CD4-positive, alpha-beta T cell treated with Interleukin-1 beta for 1 hour (primary cell): ENCODE results near the gene RAB7B.
"Not testable (repeated sequence)": the region's sequence is repeated elsewhere in the genome, so short reads cannot be mapped to it uniquely, and the experiment has no call there.

Experiments
- DNase-seq, 2 donors: peaks; one replicate each; pipeline ENCODE4 v3.0.0-alpha.2; 2020 to 2022

Gene RAB7B, protein sequence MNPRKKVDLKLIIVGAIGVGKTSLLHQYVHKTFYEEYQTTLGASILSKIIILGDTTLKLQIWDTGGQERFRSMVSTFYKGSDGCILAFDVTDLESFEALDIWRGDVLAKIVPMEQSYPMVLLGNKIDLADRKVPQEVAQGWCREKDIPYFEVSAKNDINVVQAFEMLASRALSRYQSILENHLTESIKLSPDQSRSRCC

DNA sequence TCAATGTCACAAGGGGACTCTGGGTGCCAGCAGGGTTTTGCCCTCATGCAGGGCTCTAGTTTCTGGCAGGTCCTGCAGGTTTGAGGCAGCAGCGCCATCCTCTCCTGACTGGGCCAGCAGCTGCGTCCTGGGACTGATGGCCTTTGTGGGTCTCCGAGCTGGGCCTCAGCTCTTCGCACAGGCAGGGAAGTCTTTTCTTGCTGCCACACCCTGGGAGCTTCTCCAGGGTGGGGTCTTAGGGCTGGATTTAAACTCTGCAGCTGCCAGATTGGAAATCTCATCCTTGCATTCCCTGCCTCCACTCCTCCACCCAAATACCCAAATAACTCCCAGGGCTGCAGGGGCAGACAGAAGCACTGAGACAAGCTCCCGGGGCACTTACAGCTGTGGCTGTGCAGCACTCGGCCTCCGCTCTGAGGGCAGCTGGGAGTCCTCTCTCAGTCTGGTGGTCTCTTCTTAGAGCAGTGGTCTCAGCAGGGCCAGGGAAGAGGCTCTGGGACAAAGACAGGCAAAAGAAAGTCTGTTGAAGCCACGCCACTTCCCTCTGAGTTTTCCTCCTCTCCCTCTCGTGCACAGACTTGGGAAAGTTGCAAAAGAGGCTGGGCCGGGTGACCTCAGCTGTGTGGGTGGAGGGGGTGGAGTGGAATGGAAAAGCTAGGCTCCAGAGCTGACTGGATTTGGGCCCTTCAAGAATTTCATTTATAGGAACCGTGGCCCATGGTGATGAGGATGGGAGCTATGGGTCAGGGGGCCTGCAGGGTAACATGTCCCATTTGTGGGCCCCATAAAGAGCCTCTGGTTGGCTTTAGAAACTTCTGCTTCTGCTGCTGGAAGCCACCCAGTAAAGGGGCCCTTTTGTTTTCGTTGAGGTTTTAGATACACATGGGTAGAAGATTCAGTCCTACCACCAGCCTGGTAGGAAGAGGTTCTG, at the start of gene RAB7B:
Gene RAB7B (minus strand): TSS at position 525 of the 931 bp plus-strand sequence. CDS start 9,260 bp downstream, outside the sequence.
- DNase-seq, result no peak

DNA sequence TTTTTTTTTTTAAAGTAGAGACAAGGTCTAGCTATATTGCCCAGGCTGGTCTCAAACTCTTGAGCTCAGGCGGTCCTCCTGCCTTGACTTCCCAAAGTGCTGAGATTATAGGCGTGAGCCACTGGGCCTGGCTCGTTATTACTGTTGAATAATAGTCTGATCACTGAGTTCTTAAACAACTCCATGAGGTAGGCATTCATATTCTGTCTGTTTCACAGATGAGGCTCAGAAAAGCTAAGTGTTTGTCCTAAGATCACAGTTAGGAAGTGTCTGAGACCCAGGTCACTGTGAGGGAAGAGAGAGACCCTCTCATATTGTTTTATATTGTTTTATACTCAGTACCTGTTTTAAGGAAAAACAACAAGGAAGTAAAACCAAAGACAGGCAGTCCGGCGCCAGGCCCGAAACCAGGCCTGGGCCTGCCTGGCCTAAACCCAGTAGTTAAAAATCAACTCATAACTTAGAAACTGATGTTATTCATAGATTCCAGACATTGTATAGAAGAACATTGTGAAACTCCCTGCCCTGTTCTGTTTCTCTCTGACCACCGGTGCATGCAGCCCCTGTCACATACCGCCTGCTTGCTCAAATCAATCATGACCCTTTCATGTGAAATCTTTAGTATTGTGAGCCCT, 49.2 kb upstream of the RAB7B start:
- DNase-seq, result not testable (repeated sequence)

DNA sequence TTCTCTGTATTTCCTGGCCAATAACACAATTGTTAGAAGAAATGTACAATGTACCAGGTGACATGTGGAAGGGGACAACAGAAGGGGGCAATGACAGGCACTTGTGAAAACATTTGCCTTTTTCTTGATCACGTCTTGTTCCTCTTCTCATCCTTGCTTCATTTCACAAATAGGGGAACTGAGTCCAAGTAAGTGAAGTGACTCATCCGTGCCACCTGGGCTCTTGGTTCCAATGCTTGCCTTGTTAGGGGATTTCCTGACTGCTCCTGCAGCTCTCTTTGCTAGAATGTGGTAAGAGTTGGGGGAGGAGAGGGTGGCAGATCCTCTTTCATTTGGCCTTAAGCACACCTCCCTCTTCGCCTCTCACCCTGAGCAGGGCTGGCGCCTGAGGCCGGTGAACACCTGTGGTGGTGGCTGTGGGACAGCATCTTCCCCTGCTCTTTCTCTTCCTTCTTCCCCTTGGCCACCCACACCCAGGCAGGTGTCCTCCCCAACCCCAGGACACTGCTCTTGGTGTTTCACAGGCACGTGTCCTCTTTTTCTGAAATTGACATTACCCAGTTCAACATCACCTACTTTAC, 47.5 kb upstream of the RAB7B start:
- DNase-seq, result peak; percentile 42 to 84

DNA sequence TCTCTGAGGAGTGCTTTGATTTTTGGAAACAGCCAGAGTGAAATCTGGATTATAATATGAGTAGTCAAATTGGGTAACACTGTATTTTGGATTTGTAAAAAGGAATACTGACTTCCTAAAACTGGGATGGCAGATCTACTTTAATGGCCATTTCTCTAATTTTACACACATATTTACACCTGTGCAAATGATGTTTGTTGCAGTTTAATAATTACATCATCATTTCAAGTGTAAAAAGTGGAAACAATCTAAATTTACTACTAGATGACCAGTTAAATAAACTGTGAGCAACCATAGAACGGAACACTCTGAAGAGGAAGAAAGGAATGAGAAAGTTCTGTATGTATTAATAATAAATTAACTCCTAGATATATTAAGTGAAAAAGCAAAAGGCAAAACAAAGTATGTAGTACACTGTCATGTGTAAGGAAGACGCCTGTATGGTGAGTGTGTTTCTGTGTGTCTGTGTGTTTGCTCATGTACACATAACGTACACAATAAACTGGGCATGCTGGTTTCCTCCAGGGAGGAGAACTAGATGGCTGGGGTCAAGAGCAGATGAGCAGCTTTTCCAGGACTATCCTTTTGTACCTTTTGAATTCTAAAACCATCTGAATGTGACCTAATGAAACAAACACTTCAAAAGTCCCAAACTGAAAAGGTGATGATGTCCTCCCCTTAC, 46.9 kb upstream of the RAB7B start:
- no peak for DNase-seq

DNA sequence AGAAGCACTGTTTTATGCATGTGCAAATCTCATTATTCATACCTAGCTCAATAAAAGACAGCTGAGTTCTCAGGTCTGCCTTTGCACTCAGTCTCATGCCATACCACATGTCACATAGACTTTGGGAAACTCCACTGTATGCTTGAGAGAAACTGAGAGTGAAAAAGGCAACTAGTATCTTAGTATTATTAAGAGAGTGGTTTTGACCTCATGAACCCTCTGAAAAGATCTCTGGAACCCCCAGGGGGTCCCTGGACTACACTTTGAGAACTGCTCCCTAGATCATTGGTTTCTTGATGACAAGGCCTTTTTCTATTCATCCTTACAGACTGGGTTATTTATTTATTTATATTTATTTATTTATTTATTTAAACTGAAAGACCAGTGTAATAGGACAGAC, 46.1 kb upstream of the RAB7B start:
- no peak for DNase-seq

DNA sequence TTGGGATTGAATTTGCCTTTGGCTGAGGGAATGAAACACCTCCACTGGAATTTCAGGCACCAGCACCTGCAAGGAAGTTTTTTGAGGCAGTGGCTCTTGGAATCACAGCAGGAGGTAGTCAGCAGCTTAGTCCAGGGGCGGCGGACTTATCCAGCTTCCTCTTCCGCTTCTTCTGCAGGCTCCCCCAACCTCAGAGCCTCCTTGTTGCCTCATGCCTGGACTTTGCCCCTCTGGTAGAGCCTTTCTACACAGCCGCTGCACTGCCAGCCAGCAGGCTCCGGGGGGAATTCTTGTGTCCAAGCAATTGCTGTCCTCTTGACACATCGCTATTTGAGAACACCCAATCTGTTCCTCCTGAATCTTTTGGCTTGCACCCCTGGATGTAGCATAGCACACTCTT, 45.4 kb upstream of the RAB7B start:
- DNase-seq, result no peak

DNA sequence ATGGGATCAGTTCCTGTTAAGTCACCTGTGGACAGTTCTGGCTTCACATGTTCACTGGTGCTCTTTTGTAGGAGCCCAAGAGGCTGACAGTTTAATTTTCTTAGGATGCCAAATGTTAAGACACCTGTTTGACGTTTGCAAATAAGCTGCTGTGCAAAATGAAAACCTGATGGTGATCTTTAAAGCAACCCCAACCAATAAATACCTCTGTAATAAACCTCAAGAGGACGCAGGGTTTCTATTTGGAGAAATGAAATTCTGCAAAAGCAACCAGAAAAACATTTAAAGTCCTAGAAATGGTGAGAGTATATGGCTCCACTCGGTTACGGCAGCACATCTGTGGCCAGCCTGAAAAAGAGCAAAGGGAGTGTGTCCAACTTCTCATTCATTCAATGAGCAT, 44.1 kb upstream of the RAB7B start:
- no peak for DNase-seq

DNA sequence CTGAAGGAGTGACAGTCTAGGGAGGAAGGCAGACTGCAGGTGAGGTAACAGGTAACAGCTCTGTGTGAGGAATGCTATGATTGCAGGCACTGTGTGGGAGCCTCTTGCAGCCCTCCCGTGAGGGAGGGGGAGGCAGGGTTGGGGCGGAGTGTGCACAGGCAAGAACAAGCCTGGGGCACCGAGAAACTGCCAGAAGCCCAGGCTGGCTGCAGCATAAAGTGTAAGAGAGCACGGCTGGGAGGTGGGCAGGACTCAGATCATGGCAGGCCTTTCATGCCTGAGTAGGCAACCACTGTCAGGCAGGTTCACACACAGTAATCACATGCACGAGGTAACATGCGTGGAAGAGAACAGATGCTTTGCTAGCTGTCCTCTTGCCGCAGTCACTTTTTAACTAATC, 38.4 kb upstream of the RAB7B start:
- no peak for DNase-seq

DNA sequence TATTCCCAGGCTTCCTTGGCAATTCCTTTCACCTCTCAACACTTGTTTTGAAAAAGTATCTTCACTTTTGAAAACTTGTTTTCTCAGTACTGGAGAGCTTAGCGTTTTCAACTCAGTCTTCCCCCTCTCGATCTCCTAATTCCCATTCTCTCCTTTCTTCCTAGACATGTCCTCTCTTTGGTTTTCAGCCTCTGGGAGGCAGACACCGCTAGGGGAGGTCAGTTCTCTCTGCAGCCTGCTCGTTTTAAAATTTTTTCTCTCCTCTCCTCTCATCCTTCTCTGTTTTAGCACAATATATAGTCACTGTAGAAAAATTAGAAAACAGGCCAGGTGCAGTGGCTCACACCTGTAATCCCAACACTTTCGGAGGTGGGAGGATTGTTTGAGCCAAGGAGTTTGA, 37.1 kb upstream of the RAB7B start:
- DNase-seq, result no peak

DNA sequence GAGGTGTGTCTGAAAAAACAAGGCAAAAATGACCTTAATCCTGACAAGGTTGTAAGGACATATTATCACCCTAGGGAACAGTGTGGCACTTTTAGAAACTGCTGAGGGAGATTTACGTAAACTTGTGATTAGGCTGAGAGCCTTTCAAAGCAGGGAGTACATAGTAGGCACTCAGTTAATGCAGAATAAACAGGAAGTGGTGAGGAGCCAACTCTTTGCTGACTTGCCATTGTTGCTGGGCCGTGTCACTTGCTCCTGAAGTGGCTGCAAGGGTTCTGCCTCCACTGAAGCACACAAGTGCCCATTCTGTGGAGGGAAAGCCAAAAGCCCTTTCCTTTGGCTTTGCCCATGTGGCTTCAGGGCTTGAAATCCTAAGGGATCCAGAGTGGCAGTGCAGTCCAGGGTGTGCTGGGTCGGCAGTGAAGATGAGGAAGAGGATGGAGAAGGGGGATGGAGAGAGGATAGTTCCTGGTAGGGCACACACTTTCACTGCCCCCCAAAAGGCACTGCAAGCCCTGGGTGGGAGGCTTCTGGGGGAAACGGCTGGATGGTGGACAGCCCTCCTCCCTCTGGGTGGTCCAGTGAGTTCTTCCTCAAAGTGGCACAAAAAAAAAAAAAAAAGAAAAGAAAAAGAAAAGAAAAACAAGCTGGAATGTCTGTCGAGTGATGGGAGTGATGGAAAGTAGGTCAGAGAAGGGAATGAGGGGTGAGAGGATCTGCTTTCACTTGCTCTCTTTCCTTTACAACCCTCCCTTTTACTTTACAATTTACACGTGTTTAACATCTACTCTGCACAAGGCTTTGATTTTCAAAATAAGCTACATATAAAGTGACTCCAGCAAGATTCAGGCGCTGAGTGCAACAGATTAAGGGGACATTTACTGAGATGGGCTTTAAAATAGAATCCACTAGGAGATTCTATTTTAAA, 36.1 kb upstream of the RAB7B start:
- no peak for DNase-seq

DNA sequence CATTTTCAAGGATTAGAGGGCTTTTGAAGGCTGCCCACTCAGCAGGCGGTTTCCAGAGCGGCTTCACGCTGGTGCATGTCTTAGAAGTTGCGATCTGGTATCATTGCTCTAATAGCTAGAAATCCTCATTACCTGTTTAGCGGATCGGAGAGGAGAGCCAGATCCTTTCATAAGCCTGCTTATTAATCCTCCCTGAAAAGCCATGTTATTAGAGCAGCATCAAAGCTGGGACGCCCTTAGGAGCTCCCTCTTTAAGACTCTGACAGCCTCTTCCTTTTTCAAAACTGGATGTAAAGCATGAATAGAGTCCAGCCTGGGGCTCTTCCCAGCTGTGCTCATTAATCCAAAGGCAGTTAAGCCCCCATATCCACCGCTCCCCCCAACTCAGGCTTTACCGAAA, 34.4 kb upstream of the RAB7B start:
- DNase-seq, result no peak

DNA sequence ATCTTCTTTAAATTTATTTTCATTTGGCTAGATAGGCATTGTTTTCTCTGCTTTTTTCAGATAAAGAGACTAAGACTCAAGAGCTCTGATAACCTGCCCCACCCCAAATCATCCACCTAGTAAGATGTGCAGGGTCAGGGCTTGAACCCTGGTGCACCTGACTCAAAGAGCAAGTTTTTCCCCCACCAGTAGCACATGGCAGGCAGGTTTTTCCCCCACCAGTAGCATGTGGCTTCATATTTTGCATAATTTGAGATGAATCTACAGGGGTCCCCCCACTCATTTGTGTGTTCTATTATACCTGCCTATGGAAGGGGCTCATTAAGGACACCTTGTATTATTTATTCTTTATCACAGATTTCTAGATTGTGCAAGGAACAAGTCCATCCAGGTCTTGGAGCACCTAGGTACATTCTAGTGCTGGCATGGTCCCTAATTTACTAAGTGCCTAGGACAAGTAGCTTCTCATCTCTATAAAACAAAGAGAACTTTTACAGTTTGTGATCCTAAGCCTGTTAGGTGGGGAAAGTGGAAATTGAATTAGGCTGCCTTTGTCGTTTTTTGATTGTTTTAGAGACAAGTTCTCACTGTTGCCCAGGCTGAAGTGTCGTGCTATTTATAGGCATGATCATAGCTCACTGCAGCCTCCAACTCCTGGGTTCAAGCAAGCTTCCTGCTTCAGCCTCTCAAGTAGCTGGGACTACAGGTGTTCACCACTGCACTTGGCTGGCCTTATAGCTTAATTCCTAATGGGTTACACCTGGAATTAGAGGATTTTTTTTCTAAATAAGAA, 33.7 kb upstream of the RAB7B start:
- DNase-seq, result no peak

DNA sequence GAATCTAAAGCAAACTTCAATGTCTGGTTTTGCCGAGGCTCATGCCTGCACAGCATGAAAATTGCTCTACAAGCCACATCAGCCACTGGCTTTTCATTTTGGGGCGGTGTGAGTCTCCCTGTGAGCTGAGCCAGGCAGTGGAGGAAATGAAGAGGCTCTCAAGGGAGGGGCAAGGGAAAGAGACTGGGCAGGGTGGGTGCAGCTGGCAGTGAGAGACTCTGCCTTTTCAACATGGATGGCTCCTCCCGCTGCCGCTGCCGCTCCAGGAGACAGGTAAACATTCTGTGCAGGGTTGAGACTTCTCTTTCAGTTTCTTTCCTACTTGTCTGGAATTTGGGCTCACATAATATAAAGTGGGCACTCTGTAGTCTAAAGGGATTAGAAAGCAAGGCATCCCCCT, 31.8 kb upstream of the RAB7B start:
- DNase-seq, result no peak

DNA sequence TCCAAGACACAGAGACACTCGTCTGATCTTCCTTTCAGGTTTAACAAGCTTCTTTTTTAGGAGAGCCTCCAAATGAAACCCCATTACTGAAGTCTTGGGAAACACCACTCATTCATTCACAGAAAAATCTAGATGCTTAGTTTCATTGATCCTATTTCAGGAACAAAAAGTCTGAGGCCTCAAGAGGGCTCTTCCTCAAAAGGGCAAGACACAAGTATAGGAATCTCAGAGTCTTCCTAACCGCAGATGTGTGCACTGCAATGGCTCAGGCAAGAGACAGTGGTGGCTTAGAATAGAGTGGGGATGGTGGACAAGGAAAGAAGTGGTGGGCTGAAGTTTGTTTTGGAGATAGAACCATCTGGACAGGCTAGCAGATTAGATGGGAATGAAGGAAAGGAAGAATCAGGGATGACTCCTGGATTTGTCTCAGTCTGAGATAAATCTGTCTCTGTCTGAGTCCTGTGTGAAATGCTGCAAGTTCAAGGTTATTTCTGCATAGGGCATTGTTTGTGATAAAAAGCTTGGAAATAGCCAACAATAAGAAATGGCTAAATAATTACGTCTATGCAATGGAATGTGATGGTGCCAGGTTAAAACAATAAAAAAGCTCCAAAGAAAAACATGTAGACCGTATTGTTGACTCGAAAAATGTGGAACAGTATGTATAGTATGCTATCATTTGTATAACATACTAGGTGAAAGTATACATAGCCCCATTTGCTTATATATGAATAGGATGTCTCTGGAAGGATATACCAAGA, 29.4 kb upstream of the RAB7B start:
- DNase-seq, result no peak

DNA sequence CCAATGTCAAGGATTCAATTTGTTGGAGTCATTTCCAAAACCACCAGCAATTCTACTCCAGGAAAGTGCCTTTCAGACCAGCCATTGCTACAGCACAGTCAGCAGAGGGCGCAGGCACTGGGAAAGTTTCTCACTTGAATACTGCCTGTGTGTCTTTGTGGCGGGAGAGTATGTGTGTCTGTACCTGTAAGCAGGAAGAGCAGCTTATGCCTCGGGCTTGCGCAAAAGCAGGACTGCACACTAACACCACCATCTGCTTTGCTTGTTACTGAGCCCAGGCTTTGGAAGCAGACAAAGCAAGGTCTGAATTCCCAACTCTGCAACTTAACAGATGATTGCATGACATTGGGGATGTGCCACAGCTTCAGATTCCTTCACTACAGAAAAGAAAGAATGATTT, 27.5 kb upstream of the RAB7B start:
- DNase-seq, result peak; percentile 64 to 66

DNA sequence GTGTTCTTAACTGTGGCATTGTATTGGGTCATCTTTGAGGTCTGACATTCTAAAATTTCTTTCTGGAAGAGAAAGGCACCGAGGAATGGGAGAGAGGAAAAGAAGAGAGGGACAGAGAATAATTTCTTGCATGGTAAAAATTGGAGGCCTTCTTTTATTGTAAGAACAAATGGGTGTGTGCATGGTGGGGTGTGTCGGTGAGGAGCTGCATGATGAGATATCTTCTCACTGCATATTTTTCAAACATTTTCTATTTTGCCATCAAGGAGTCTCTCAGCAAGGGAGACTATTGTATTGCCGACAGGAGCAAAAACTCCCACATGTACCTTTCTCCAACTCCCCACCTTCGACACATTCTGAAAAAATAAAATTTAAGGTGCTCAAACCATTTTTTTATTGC, 27.0 kb upstream of the RAB7B start:
- no peak for DNase-seq

DNA sequence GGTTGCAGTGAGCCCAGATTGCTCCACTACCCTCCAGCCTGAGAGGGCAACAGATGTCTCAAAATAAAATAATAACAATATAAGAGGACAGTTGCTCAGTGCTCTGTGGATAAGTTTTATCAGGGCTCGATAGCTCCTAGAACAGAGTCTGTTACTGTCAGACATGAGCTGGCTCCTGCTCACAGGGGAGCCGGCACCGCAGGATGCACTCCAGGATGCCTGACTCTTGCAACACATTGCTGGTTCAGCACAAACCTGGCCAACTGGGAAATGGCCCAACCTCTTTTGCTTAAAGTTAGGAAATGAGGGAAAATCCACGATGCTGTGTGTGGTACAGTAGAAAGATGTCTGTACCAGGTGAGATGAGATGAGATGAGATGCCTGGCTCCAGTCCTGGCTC, 26.3 kb upstream of the RAB7B start:
- DNase-seq, result no peak

DNA sequence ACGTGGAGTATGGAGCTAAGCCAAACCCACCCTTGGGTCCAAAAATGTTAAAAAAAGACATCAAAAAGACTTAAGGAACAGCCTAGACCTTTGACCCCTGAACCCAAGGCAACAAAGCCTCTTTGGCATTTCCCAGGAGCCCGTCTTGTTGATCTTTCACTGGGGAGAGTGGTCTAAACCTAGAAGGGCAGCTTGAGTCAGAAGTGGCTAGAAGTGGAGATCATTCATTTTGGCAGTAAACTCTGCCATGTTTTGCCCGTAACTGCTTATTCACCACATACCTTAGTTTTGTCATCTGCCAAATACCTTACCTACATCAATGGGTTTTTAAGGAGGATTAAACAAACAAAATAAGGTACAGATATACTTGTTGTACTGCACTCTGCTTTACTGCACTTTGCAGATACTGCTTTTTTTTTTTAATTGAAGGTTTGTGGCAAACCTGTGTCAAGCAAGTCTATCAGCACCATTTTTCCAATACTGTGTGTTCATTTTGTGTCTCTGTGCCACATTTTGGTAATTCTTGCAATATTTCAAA, 22.2 kb upstream of the RAB7B start:
- DNase-seq, result no peak

DNA sequence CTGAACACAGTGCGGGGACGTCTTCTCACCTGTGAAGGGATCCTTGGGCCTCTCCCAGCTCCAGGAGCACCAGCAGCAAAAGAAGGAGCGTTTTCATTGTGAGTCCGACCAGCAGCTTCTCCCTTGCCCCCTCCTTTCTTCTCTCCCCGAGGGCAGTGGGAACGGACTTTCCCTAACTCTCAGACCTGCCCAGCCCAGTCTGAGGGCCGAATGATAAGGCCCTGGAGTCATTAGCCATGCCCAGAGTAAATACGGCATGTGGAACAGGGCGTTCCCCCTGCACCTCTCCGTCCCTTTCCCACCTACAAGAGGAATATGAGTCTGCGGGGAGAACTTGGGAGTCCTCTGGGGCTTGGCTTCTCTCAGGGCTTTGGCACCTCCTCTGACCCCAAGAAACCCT, 20.5 kb upstream of the RAB7B start, which contains the start of gene CTSE:
Gene CTSE (minus strand): TSS at position 201 of the 400 bp plus-strand sequence. CDS start 104 bp downstream, at position 97.
- no peak for DNase-seq

DNA sequence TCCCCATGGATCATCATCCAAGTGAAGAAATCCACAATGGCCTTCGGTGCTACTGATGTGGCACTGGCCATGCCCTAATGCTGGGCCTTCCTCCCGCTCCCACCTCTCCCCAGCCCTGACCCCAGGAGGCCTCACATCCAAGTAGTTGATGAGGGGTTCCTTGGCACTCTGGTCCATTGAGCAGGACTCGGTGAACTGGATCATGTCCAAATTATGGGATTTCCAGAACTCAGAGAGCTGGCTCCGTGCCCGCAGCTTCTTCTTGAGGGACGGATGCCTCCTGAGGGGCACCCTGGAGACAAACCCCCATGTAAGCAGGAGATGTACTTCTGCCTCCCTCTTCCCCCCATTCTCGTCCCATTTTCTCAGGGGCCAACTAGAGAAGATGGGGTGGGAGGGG, 19.6 kb upstream of the RAB7B start:
- no peak for DNase-seq
